ENCODE measurements around the gene MED27. TPM values are rescaled to one million over a fixed set of nuclear protein-coding genes. Genes with fewer than 3 reads are reported as not detected.

The MED27 gene
- total and polyA plus RNA-seq, 2 of the 13 experiments (the other 11 are each of a cell fraction or from before 2014, with no cell fraction given) = 16.9 to 19.0 TPM

- no peak for TF ChIP-seq ZBTB46 (CRISPR knock-in tag; IDR thresholded peaks at IDR 0.05; ENCODE audit: borderline replicate concordance)
- TF ChIP-seq KAT7 (CRISPR knock-in tag; IDR thresholded peaks at IDR 0.05; ENCODE audit: borderline replicate concordance) = no peak
- no peak for TF ChIP-seq ZNF18 (CRISPR knock-in tag; IDR thresholded peaks at IDR 0.05; ENCODE audit: insufficient replicate concordance)
- no peak for TF ChIP-seq ARID4A (CRISPR knock-in tag; IDR thresholded peaks at IDR 0.05; ENCODE audit: borderline replicate concordance)
- no peak for TF ChIP-seq ZZZ3 (CRISPR knock-in tag; IDR thresholded peaks at IDR 0.05; ENCODE audit: borderline replicate concordance)
- no peak for TF ChIP-seq DZIP1 (CRISPR knock-in tag; IDR thresholded peaks at IDR 0.05)
Measured at GRCh38 chr9:132048201-132048600, 31.5 kb downstream of the MED27 start (continued).
